ENCODE results near the gene PDE6D. TPM values are rescaled to one million over a fixed set of nuclear protein-coding genes. Genes with fewer than 3 reads are reported as not detected.
"Not testable (repeated sequence)": the region's sequence is repeated elsewhere in the genome, so short reads cannot be mapped to it uniquely, and the experiment has no call there.

Gene PDE6D
- total RNA-seq, 1 donor from 2014 or later = 19.6 TPM

GRCh38 chr2:231720292-231720986 lies 60.6 kb downstream of the PDE6D start:
- DNase-seq (ENCODE audit: low read depth in 2 of 2) = peak in 1 of 2 donors; percentile 67

DNA sequence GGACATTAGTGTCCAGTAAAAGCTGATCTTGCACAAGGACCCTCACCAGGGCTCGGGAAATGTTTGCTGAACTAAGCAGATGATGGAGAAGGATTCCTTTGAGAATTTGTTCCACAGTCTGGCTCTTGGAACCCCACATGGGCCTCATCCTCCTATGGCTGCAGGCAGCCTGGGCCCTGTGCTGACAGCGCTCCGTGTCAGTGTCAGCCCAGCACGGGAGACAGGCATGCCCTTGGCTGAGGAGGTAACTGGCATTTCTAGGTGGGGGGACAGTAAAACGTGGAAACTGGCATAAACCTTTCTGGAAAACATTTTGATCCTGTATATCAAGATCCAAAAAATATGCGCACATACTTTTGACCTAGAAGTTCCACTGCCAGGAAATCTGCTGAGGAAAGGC lies 62.3 kb downstream of the PDE6D start:
- DNase-seq (ENCODE audit: low read depth in 2 of 2) = no peak

- peak in 1 of 2 donors; percentile 35 for DNase-seq (ENCODE audit: low read depth in 2 of 2)
Observed at GRCh38 chr2:231717281-231718171, 63.6 kb downstream of the PDE6D start.

DNA sequence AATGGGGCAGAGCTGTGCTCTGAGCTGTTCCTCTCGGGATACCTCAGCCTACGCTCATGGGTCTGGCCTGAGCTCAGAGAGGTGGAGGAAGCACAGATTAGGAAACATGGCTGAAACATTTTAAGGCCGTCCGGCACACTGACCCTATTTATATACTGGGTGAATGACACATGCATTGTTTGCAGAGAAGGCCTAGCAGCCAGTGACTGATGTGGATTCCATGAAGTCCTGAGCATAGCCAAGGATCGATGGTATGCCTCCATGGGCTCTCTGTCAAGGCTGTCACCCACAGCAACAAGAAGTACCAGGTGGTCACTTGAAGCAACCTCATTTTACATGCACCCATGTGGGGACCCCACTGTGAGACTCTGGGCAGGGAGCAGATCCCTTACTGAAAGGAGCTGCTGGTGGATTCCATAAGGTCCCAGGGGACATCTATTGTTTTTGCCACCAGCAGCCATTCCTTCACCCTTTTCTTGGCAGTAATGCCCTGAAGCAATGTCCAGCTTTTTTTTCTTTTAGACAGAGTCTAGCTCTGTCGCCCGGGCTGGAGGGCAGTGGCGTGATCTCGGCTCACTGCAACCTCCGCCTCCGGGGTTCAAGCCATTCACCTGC lies 64.3 kb downstream of the PDE6D start:
- peak; percentile 37 to 51 for DNase-seq (ENCODE audit: low read depth in 2 of 2)

- DNase-seq (ENCODE audit: low read depth in 2 of 2) = peak in 1 of 2 donors; percentile 56
Observed at GRCh38 chr2:231715988-231716616, 65.0 kb downstream of the PDE6D start.

GRCh38 chr2:231715499-231715837 lies 65.6 kb downstream of the PDE6D start:
- no peak for DNase-seq (ENCODE audit: low read depth in 2 of 2)

DNA sequence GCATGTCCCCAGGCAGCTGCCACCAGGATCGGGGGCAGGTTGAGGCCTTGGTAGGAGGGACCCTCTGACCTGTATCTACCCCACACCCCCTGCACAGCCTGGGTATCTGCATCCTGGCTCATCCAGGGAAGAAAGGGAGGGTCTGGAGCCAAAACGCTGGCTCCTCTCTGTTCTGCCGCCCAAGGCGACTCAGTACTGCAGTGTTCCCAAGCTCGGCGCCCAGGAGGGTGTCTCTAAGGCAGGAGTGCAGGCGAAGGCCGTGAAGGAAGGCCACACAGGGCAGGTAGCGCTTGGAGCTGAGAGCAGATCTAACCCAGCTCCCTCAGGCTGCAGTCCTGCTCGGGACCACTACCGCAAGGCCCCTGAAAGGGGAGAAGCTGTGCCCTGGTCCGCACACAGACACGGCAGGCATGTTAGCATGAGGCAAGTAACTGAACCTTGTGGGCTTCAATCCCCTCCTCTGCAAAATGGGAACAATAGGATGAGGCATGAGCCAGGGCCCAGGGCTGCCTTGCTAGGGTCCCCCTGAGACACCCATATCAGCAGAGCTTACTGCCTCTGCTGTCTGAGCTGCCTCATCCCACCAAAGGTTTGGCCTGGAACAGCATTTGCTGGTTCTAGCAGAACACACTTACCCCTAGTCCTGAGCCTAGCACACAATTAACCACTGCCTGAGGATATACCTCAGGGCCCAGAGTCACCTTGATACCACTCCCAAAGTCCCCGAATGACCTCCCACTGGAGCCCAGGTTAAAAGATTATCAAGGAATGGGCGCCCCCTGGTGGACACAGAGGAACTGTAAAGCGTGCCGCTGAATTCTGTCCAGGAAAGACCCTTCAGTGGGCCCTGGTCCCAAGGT lies 66.2 kb downstream of the PDE6D start:
- DNase-seq (ENCODE audit: low read depth in 2 of 2) = peak; percentile 45 to 66

DNA sequence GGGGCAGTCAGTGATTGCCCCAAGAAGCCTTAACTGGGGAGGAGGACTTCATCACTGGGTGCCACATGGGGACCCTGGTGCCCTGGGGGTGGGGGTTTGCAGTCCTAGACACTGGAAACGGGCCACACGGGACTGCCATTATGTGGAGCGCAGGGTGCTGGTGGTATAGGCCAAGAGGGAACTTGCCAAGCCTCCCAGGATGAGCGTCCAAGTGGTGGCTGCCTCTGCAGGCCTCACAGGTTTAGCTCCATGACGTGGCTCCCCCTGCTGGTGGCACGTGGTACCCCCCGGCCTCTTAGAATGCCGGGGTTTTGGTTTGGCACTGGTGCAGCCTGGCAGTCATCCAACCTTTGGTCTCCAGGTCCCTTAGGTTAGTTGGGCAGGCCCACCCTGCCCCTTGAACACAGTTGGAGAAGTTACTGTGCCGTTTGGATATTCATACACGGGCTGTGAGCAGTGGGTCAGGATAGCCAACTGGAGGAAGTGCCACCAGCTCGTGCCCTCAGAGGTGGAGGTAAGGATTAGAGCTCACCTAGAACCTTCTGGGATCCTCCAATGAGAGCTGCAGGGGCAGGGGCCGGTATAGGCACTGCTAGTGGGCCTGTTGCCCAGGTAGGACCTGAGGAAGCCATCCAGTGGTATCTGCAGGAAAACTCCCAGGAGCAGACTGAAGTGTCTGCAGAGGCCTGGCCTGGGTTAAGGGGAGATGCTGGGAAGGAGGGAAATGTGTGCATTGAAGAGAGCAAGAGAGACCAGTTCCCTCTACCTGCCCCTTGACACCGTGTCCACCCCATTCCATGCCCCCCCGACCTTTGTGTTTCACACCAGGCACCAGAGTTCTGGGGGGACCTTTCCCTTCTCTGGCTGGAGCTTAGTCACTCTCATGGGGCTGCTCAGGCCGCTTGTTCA lies 67.1 kb downstream of the PDE6D start:
- peak; percentile 86 to 89 for DNase-seq (ENCODE audit: low read depth in 2 of 2)

- not testable (repeated sequence) for DNase-seq (ENCODE audit: low read depth in 2 of 2)
Observed at GRCh38 chr2:231713406-231713729, 67.7 kb downstream of the PDE6D start.

DNA sequence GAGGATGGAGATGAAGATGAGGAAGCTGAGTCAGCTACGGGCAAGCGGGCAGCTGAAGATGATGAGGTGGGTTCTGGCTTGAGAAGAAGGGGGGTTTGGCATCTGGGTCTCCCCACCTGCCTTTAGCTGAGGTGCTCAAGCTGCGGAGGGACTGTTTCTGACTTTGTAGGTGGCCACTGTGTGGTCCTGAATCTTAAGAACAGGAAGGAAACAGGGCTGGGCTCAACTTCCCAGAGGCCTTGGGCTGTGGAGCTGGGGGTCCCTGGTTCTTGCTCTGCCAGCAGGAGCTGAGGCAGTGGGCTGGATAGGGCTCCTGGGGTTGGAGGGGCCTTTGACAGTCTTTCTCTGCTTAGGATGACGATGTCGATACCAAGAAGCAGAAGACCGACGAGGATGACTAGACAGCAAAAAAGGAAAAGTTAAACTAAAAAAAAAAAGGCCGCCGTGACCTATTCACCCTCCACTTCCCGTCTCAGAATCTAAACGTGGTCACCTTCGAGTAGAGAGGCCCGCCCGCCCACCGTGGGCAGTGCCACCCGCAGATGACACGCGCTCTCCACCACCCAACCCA lies 68.5 kb downstream of the PDE6D start:
- not testable (repeated sequence) for DNase-seq (ENCODE audit: low read depth in 2 of 2)

GRCh38 chr2:231711677-231712450 lies 69.2 kb downstream of the PDE6D start:
- peak in 1 of 2 donors; percentile 16 for DNase-seq (ENCODE audit: low read depth in 2 of 2)

DNA sequence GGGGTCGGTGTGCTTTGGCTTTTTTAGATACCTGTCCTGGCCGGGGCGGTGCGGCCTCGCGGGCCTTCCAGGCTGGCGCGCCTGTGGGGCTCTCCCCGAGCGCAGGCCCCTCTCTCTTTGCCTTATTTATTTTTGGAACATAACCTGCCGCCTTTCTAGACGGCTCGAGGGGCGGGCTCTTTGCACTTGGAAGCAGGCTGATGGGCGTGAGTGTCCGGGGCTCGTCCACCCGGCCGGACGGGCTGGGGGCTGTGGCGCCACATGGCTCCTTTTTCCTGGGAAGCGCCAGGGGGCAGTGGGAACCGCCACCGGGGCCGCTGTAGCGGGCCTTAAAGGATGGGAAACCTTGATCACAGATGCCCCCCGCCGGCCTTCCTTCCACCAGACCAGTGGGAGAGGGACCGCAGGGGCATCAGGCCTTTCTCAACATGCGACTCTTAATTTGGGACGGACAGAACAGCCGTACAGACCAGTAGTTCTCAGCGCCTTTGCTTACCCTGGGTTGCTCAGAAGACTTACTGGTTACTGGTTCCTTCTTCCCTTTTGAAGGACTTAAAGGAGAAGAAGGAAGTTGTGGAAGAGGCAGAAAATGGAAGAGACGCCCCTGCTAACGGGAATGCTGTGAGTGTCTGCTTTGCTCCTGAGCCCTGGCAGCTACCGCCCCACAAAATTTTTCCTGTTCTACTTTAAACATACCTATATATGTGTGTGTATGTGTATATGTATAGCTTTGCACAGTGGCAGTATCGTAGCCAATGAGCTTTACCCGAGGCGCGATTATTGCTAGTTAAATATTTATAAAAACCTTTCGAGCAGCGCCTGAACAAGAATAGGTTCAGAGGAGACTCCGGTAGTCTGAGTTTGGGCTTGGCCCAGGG lies 70.0 kb downstream of the PDE6D start:
- DNase-seq (ENCODE audit: low read depth in 2 of 2) = peak; percentile 39 to 56

- peak; percentile 88 to 90 for DNase-seq (ENCODE audit: low read depth in 2 of 2)
Observed at GRCh38 chr2:231709981-231710798, 70.9 kb downstream of the PDE6D start.

GRCh38 chr2:231709636-231709980 lies 71.5 kb downstream of the PDE6D start:
- DNase-seq (ENCODE audit: low read depth in 2 of 2) = no peak

DNA sequence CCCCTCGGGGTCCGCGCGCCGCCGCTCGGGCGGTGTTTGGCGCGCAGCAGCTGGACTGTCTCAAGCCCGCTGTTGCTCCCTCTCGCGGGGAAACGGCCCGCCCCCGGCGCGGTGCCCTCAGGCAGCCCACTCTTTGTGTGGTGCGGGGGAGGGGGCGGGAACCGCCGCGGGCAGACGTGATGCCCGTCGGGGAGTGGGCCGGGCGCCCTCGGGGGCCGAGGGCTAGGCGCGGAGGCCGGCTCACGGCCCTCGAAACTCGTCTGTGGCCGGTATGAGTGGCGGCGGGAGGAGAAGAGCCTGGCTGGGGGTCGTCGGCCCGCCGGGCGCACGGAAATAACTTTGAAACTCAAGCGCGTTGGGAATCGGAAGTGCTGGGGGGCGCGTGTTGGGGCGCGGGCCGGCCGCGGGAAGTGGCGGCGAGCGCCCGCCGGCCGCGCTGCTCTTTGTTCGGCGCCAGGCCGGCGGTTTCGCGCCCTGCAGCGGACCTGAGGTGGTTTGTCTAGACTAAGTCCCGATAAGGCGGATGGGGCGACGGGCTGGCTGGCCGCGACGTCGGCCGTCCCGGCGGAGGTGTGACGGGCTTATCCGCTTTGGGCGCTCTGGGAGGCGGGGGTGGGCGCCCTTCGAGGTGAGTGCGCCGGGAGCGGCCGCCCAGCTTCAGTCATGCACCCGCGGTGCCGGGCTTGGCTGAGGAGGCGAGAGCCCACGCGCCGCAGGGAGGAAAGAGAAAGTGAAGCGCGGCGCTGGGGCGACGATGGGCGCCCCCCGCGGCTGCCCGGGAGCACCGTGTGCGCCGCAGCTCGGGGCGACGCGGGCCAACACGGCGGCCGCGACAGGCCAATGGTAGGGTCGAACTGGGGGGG lies 72.1 kb downstream of the PDE6D start:
- peak; percentile 53 to 60 for DNase-seq (ENCODE audit: low read depth in 2 of 2)

Data from lung microvascular endothelial cell (primary cell).